HFFc6 (cell line): Measurements from ENCODE around the gene CFAP299. TPM values are rescaled to one million over a fixed set of nuclear protein-coding genes. Genes with fewer than 3 reads are reported as not detected.
"Not testable (repeated sequence)": the region's sequence is repeated elsewhere in the genome, so short reads cannot be mapped to it uniquely, and the experiment has no call there.

ENCODE experiments used
- DNase-seq: peaks from one replicate; pipeline ENCODE4 v3.0.0-alpha.2; 2018
- H3K27ac Mint-ChIP-seq: 2 replicates; pipeline ENCODE4 v1.8.0; 2020; ENCODE audit warnings: mild to moderate bottlenecking, mixed read lengths
- H3K27me3 Mint-ChIP-seq: 2 replicates; pipeline ENCODE4 v1.8.0; 2021; ENCODE audit warnings: mild to moderate bottlenecking, moderate library complexity, mixed read lengths; ENCODE audit not compliant: insufficient read depth
- H3K36me3 Mint-ChIP-seq: 2 replicates; pipeline ENCODE4 v1.8.0; 2021; ENCODE audit warnings: low read depth, mixed read lengths
- H3K4me1 Mint-ChIP-seq: 2 replicates; pipeline ENCODE4 v1.8.0; 2020; ENCODE audit warnings: low read depth, mixed read lengths
- H3K4me3 Mint-ChIP-seq: 2 replicates; pipeline ENCODE4 v1.8.0; 2020; ENCODE audit warnings: mild to moderate bottlenecking, moderate library complexity, mixed read lengths
- H3K9me3 Mint-ChIP-seq: 2 replicates; pipeline ENCODE4 v1.8.0; 2020; ENCODE audit warnings: mild to moderate bottlenecking, mixed read lengths
- total RNA-seq, 6 experiments: library from RNA; stranded (reverse); fragmentation: NEBNext Ultra II Directional; extraction: Animal tissue kit (Norgen Biotek cat#: 25700); gene quantifications; 2 replicates in 1 of 6; 3 replicates in 5 of 6; pipeline ENCODE4 v1.2.3, GENCODE V29; 2021
- TF ChIP-seq, protein P1 (sequence below): fragments of 200-600 bp; sonication (generic); IDR thresholded peaks from 2 replicates; pipeline ENCODE4 v1.5.0; 2021; ENCODE audit warnings: antibody characterized with exemption, mild to moderate bottlenecking

The CFAP299 gene
- total RNA-seq, 6 experiments from 2014 or later: 4.8 to 9.0 (median 8.7) TPM

DNA sequence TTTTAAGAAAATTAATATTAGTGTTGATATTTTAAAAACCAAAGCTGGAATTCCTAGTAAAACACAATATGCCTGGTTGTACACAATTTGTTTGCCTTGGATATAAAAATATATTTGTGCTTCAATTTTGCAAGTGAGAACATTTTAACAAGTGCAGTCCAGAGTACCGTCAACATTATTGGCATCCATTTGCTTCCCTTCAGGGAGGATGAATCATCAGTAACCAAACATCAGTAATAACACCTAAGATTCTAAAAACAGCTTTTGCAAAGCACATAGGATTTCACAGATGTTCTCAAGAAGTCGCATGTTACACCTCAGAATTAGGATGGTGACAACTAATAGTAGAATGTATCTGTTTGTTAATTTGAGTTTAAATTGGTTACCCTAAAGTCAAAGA lies 432.4 kb downstream of the CFAP299 start:
- peak; percentile 32 for DNase-seq
- TF ChIP-seq, protein P1, sequence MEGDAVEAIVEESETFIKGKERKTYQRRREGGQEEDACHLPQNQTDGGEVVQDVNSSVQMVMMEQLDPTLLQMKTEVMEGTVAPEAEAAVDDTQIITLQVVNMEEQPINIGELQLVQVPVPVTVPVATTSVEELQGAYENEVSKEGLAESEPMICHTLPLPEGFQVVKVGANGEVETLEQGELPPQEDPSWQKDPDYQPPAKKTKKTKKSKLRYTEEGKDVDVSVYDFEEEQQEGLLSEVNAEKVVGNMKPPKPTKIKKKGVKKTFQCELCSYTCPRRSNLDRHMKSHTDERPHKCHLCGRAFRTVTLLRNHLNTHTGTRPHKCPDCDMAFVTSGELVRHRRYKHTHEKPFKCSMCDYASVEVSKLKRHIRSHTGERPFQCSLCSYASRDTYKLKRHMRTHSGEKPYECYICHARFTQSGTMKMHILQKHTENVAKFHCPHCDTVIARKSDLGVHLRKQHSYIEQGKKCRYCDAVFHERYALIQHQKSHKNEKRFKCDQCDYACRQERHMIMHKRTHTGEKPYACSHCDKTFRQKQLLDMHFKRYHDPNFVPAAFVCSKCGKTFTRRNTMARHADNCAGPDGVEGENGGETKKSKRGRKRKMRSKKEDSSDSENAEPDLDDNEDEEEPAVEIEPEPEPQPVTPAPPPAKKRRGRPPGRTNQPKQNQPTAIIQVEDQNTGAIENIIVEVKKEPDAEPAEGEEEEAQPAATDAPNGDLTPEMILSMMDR: no peak
- Mint-ChIP-seq H3K36me3 (peaks cover 18% of the 10 kb centered on the region), H3K9me3 (peaks cover 6% of the 10 kb centered on the region), H3K27ac (no peak overlapping the region), H3K4me1 (peaks cover 16% of the 10 kb centered on the region), H3K4me3 (no peak overlapping the region), H3K27me3 (peaks cover 3% of the 10 kb centered on the region; the same call in 1 of the 2 replicates)

DNA sequence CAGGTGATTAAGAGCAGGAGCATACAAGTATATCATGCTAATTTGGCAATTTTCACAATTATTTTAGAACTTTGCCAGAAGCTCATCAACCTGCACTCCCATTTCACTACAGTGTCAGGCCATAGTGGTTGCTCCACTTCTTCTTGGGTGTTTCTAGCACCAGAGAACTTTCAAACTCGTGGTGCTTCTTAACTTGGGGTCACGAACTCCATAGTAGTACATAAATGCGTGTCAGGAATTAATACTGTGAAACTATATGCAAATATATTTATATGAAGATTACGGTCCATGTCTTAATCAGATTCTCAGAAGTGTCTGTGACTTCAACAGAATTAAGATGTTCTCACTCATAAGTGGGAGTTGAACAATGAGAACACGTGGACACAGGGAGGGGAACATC lies 440.6 kb downstream of the CFAP299 start:
- Mint-ChIP-seq H3K4me3 (no peak overlapping the region), H3K27me3 (no peaks in the 10 kb centered on the region), H3K9me3 (no peaks in the 10 kb centered on the region), H3K36me3 (no peaks in the 10 kb centered on the region), H3K27ac (no peak overlapping the region), H3K4me1 (peaks cover 3% of the 10 kb centered on the region)
- DNase-seq: no peak
- TF ChIP-seq, protein P1: no peak

DNA sequence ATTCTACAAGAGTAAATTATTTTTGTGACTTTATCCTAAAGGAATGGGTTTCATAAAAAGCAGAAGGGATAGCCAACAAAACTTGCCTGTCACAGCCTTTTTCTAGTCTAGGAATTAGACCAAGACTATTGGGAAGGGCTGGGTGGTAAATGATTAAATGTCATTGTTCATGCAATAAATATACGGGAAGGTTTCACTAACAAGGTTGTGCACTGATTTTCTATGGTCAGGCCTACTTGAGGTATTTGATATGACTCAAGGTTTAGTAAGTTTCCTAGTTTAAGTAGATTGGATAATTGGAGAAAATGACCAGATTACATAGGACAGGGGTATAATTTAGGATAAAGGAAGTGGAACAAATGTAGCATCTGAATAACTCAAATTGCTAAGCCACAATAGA lies 445.9 kb downstream of the CFAP299 start:
- H3K9me3 Mint-ChIP-seq: no peaks in the 10 kb centered on the region
- H3K27ac Mint-ChIP-seq: no peak overlapping the region
- peaks cover 14% of the 10 kb centered on the region for H3K4me1 Mint-ChIP-seq
- H3K27me3 Mint-ChIP-seq: no peaks in the 10 kb centered on the region
- H3K4me3 Mint-ChIP-seq: no peak overlapping the region
- peak; percentile 23 for DNase-seq
- TF ChIP-seq, protein P1: no peak
- no peaks in the 10 kb centered on the region for H3K36me3 Mint-ChIP-seq

DNA sequence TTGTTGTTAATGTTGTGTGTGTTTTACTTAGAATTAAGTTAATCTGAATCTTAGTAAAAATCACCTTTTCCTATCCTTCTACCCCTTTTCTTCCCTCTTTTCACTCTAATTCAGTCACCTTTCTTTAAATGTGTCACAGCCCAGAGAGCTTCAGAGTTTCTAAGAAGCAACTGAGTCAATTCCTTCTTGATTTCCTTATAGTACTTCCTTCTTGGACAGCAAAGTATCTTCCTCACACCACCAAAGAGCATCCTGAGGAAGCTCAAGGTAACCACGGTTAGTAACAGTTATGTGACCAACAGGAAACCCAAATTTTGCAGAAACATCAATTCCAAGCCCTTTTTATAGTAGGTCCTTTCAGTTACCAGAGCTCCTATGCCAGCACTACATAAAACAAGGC lies 451.8 kb downstream of the CFAP299 start:
- Mint-ChIP-seq H3K27ac (no peak overlapping the region), H3K36me3 (no peaks in the 10 kb centered on the region), H3K27me3 (no peaks in the 10 kb centered on the region), H3K9me3 (no peaks in the 10 kb centered on the region), H3K4me3 (no peak overlapping the region), H3K4me1 (peaks cover 15% of the 10 kb centered on the region)
- no peak for DNase-seq
- TF ChIP-seq, protein P1: no peak

DNA sequence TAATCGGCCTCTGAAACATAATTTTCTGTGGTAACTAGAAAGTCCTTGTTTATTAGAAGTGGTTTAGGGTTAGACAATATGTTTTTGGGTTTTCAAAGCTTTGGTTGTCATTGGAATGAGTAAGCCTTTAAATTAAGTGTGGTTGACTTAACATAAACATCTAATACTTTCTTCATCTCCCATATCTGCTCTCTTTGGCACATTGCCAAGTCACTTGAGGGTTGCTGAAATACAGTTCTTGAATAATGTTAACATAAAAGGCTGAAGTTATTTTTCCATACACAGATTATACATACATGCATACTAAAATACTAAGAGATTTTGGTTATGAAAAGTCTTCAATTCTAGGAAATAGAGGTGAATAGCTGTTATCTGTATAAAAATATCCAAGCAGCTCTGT lies 453.3 kb downstream of the CFAP299 start:
- H3K36me3 Mint-ChIP-seq: peaks cover 5% of the 10 kb centered on the region
- no peak overlapping the region for H3K27ac Mint-ChIP-seq
- peaks cover 24% of the 10 kb centered on the region for H3K4me1 Mint-ChIP-seq
- H3K9me3 Mint-ChIP-seq: no peaks in the 10 kb centered on the region
- no peak overlapping the region for H3K4me3 Mint-ChIP-seq
- TF ChIP-seq, protein P1: no peak
- DNase-seq: no peak
- H3K27me3 Mint-ChIP-seq: no peaks in the 10 kb centered on the region

DNA sequence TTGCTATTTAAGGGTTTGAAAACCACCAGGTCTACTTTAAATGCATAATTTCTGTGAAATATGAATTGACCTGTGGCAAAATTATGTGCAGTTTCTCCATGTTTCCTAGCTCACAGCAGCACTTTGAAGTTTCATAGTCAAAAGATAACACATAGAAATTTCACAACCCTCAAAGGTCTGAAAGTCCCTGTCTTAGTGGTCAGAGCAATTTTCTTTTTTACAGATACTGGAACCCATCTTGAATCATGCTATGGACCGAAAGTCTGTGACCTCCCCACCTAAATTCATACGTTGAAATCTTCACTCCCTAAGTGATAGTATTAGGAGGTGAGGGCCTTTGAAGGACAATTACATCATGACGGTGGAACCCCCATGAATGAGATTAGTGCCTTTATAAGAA lies 454.6 kb downstream of the CFAP299 start:
- Mint-ChIP-seq H3K27ac (no peak overlapping the region), H3K36me3 (peaks cover 5% of the 10 kb centered on the region), H3K4me1 (peaks cover 28% of the 10 kb centered on the region), H3K27me3 (no peaks in the 10 kb centered on the region), H3K9me3 (no peaks in the 10 kb centered on the region), H3K4me3 (no peak overlapping the region)
- TF ChIP-seq, protein P1: no peak
- no peak for DNase-seq

DNA sequence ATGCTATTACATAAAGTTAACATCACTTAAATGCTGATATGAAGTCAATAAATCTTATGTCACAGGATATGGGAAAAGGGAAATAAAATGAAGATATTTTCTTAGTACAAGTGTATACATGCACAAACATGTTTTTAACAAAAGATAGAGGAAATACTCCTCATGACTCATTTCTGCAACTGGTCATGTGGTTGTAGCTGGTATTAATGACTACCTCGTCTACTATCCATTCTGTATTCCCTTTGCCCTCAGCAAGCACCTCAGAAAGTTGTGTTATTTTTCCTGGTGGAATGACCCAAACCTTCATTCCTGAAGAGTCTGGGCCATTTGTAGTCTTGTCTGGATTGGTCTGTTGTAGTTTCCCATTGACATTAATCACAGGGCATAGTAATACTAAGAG lies 458.1 kb downstream of the CFAP299 start:
- peaks cover 18% of the 10 kb centered on the region for H3K4me1 Mint-ChIP-seq
- not testable (repeated sequence) for H3K4me3 Mint-ChIP-seq, H3K27me3 Mint-ChIP-seq
- peak; percentile 18 for DNase-seq
- peaks cover 32% of the 10 kb centered on the region for H3K36me3 Mint-ChIP-seq
- H3K27ac Mint-ChIP-seq: peak overlapping the region; percentile 35
- peaks cover 22% of the 10 kb centered on the region for H3K9me3 Mint-ChIP-seq
